Body of pancreas (tissue), 4 donors: Measurements from ENCODE around the gene ATF2.

Experiments used
- POLR2A ChIP-seq, 3 donors: fragments of 450-650 bp; IDR thresholded peaks; one replicate each; pipeline ENCODE4 v1.6.1; 2016; ENCODE audit warnings: antibody characterized with exemption in 3 of 3, mild to moderate bottlenecking in 2 of 3
- TF ChIP-seq, protein P1 (sequence below), 7 experiments: fragments of 450-650 bp in 4 of 7; fragments of 200-600 bp in 3 of 7; sonication (generic) in 3 of 7; IDR thresholded peaks; one replicate each; pipeline ENCODE4 v1.5.1; 2016 to 2019; ENCODE audit warnings: antibody characterized with exemption in 7 of 7

DNA sequence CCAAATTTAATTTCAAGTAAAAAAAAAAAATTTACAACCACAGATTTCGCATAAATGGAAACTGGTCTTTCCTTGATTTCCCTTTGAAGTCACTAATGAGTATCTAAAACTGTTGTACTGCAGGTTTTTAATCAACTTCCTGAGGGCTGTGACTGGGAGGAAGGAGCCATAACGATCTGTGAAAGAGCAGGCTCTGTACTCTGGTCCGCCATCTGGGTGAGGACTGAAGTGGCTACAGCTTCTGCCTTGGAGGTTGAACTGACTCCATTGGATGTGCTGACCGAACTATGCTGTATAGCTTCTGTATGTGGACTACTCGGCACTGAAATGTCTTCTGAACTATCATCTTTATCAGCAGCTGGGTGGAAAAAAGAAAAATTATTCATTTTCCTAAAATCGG, 93.5 kb downstream of the ATF2 start:
- TF ChIP-seq POLR2A (IDR thresholded peaks at IDR 0.05), result no peak
- TF ChIP-seq, protein P1, sequence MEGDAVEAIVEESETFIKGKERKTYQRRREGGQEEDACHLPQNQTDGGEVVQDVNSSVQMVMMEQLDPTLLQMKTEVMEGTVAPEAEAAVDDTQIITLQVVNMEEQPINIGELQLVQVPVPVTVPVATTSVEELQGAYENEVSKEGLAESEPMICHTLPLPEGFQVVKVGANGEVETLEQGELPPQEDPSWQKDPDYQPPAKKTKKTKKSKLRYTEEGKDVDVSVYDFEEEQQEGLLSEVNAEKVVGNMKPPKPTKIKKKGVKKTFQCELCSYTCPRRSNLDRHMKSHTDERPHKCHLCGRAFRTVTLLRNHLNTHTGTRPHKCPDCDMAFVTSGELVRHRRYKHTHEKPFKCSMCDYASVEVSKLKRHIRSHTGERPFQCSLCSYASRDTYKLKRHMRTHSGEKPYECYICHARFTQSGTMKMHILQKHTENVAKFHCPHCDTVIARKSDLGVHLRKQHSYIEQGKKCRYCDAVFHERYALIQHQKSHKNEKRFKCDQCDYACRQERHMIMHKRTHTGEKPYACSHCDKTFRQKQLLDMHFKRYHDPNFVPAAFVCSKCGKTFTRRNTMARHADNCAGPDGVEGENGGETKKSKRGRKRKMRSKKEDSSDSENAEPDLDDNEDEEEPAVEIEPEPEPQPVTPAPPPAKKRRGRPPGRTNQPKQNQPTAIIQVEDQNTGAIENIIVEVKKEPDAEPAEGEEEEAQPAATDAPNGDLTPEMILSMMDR (IDR thresholded peaks at IDR 0.05), result no peak
